ENCODE data around the gene SP1. TPM values are rescaled to one million over a fixed set of nuclear protein-coding genes. Genes with fewer than 3 reads are reported as not detected.
A peak's percentile ranks its signal among the peaks of the same experiment; 100 is the strongest.
"Not testable (repeated sequence)": the region's sequence is repeated elsewhere in the genome, so short reads cannot be mapped to it uniquely, and the experiment has no call there.

The SP1 gene
- total and polyA plus RNA-seq, 2 experiments from 2014 or later: 11.4 to 53.0 TPM

GRCh38 chr12:53441040-53441833 is 61.3 kb downstream of the SP1 start, which contains the start of gene PRR13:
PRR13 (plus strand) TSS chr12:53441734; CDS start chr12:53442715, 981 bp downstream.
- H3K9me3 ChIP-seq (ENCODE audit: low read depth): no peaks in the 10 kb centered on the region
- H3K4me1 ChIP-seq (ENCODE audit: low read depth): peaks cover 5% of the 10 kb centered on the region
- peak; percentile 100 for DNase-seq (ENCODE audit: low read depth in 1 of 2, low spot score in 1 of 2)
- TF ChIP-seq, protein P1, sequence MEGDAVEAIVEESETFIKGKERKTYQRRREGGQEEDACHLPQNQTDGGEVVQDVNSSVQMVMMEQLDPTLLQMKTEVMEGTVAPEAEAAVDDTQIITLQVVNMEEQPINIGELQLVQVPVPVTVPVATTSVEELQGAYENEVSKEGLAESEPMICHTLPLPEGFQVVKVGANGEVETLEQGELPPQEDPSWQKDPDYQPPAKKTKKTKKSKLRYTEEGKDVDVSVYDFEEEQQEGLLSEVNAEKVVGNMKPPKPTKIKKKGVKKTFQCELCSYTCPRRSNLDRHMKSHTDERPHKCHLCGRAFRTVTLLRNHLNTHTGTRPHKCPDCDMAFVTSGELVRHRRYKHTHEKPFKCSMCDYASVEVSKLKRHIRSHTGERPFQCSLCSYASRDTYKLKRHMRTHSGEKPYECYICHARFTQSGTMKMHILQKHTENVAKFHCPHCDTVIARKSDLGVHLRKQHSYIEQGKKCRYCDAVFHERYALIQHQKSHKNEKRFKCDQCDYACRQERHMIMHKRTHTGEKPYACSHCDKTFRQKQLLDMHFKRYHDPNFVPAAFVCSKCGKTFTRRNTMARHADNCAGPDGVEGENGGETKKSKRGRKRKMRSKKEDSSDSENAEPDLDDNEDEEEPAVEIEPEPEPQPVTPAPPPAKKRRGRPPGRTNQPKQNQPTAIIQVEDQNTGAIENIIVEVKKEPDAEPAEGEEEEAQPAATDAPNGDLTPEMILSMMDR (IDR thresholded peaks at IDR 0.05; ENCODE audit: low read depth, low read length): no peak
- peak within 1 kb of the TSS; percentile 93 for H3K27ac ChIP-seq
- H3K27me3 ChIP-seq: no peaks in the 10 kb centered on the region
- no peaks in the 10 kb centered on the region for H3K36me3 ChIP-seq
- peak within 1 kb of the TSS; percentile 80 for H3K4me3 ChIP-seq

DNA sequence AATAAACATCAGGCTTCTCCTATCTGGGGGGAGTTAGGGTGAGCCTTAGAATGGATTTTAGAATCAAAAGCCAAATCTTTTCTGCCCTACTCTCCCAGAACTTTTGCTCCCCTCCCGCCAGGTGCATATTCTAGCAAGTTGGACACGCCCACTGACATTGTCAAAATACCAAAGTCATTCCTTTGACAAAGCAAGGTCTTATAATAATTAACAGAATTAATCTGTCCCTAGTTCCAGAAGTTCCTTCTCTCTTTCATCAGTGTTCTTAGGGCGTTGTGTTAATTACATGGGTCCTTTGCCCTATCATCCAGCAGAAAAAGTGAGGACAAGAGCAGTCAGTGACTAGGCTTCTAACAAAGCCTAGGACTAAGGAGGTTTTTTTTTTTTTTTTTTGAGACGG is 64.0 kb downstream of the SP1 start:
- Histone ChIP-seq H3K4me1 (ENCODE audit: low read depth) (peaks cover 5% of the 10 kb centered on the region), H3K27me3 (no peaks in the 10 kb centered on the region), H3K4me3 (no peak overlapping the region), H3K27ac (no peak overlapping the region), H3K36me3 (no peaks in the 10 kb centered on the region), H3K9me3 (ENCODE audit: low read depth) (no peaks in the 10 kb centered on the region)
- DNase-seq (ENCODE audit: low read depth in 1 of 2, low spot score in 1 of 2): no peak
- TF ChIP-seq, protein P1 (IDR thresholded peaks at IDR 0.05; ENCODE audit: low read depth, low read length): no peak

DNA sequence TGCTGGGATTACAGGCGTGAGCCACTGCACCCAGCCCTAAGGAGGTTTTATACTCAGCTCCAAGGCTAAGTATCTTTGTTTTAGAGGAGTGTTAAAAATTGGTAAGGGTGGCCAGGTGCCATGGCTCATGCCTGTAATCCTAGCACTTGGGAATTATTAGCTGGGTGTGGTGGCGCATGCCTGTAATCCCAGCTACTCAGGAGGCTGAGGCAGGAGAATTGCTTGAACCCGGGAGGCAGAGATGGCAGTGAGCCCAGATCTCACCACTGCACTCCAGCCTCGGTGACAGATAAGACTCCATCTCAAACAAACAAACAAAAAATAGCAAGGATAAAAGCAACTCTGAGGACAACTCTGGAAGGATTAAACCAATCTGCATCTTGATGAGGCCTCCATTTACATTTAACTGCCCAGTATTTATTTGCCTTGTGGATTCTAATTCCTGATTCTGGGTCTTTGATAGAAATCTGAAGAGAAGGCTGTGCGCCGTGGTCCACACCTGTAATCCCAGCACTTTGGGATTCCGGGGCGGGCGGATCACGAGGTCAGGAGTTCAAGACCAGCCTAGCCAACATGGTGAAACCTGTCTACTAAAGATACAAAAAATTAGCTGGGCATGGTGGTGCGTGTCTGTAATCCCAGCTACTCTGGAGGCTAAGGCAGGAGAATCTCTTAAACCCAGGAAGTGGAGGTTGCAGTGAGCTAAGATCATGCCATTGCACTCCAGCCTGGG is 64.8 kb downstream of the SP1 start:
- H3K27ac ChIP-seq; H3K4me1 ChIP-seq (ENCODE audit: low read depth); DNase-seq (ENCODE audit: low read depth in 1 of 2, low spot score in 1 of 2); H3K36me3 ChIP-seq; H3K4me3 ChIP-seq; H3K27me3 ChIP-seq; H3K9me3 ChIP-seq (ENCODE audit: low read depth): not testable (repeated sequence)

GRCh38 chr12:53450936-53451335 is 71.0 kb downstream of the SP1 start:
- Histone ChIP-seq H3K27ac (no peak overlapping the region), H3K9me3 (ENCODE audit: low read depth) (no peaks in the 10 kb centered on the region), H3K4me1 (ENCODE audit: low read depth) (peaks cover 28% of the 10 kb centered on the region), H3K27me3 (no peaks in the 10 kb centered on the region), H3K36me3 (peaks cover 21% of the 10 kb centered on the region), H3K4me3 (no peak overlapping the region)
- DNase-seq (ENCODE audit: low read depth in 1 of 2, low spot score in 1 of 2): no peak
- TF ChIP-seq, protein P1 (IDR thresholded peaks at IDR 0.05; ENCODE audit: low read depth, low read length): no peak

DNA sequence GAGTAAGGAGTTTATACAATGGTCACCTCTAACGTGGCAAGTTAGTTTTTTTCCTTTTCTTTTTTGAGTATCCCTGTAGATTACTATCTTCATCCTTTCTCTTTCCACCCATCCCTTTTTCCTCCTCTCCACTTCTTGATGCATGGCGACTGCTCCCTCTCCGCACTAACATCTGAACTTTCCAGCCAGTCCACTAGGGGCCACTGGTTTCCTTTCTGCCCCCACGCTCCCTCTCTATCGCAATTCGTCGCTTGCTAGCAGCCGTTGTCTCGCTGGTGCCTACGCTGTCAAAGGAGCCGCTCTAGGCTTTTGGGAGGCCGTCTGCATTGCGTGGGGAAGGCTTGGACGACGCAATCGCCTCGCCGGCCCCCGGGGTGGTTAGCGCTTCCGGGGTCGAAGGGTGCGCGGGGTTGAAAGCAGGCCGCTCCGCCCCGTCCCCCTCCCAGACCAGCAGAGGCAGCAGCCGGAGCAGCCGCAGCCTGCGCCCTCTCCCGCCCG is 71.7 kb downstream of the SP1 start, which contains the start of gene PCBP2:
PCBP2 (plus strand) TSS at position 442 of the 498 bp plus-strand sequence. CDS start 2,699 bp downstream, outside the sequence.
- H3K4me3 ChIP-seq: peak within 1 kb of the TSS; percentile 87

More for the DNA sequence above, 71.7 kb downstream of the SP1 start, which contains the start of gene PCBP2:
- DNase-seq (ENCODE audit: low read depth in 1 of 2, low spot score in 1 of 2): peak; percentile 99 to 100
- peaks cover 29% of the 10 kb centered on the region for H3K36me3 ChIP-seq
- no peaks in the 10 kb centered on the region for H3K27me3 ChIP-seq
- peaks cover 35% of the 10 kb centered on the region for H3K4me1 ChIP-seq (ENCODE audit: low read depth)
- TF ChIP-seq, protein P1 (IDR thresholded peaks at IDR 0.05; ENCODE audit: low read depth, low read length): peak; percentile 86
- peak within 1 kb of the TSS; percentile 99 for H3K27ac ChIP-seq
- H3K9me3 ChIP-seq (ENCODE audit: low read depth): no peaks in the 10 kb centered on the region

All from cardiac muscle cell (in vitro differentiated cells and primary cell).